K562 (cell line): ENCODE data around the gene INTS1. TPM values are rescaled to one million over a fixed set of nuclear protein-coding genes. Genes with fewer than 3 reads are reported as not detected.

ENCODE experiments used
- ARID1B ChIP-seq: fragments of 450-650 bp; IDR thresholded peaks from 2 replicates; pipeline ENCODE4 v1.6.1; 2016; ENCODE audit warnings: antibody characterized with exemption, mild to moderate bottlenecking, inconsistent platforms
- BCLAF1 ChIP-seq, 2 experiments: fragments of 450-650 bp in 1 of 2; IDR thresholded peaks; 2 replicates each; pipeline ENCODE4 v1.6.1; 2011 to 2017; ENCODE audit warnings: low read depth in 2 of 2, antibody characterized with exemption in 1 of 2, borderline replicate concordance in 1 of 2, low read length in 1 of 2, mild to moderate bottlenecking in 1 of 2, mixed read lengths in 1 of 2; ENCODE audit not compliant: control insufficient read depth in 1 of 2
- CBFA2T3 ChIP-seq: fragments of 450-650 bp; IDR thresholded peaks from 2 replicates; pipeline ENCODE4 v1.6.1; 2017
- TCF3 ChIP-seq: sonication (generic); formaldehyde crosslinking; IDR thresholded peaks from 2 replicates; pipeline ENCODE4 v1.4.0; 2020; ENCODE audit warnings: mild to moderate bottlenecking, missing genetic modification reagents
- TRIM24 ChIP-seq, 2 experiments: fragments of 450-650 bp; IDR thresholded peaks; 2 replicates each; pipeline ENCODE4 v1.6.1; 2016
- polyA plus RNA-seq, 8 experiments: library from polyadenylated mRNA; depleted of rRNA in 4 of 8; stranded (reverse) in 5 of 8; unstranded in 3 of 8; fragments of >200 nt; fragmentation: Nextera tagmentation in 2 of 8; fragmentation: Illumina TruSeq in 1 of 8; extraction: Ambion mirVana in 2 of 8; extraction: Trizol in 1 of 8; gene quantifications; 2 replicates each; pipeline versions ENCODE4 v1.2.1 to v1.2.3, GENCODE V29; 2011 to 2014; ENCODE audit warnings: inconsistent platforms in 1 of 8, missing spikeins in 1 of 8
- total RNA-seq, 7 experiments: library from RNA; depleted of rRNA in 6 of 7; stranded (reverse); fragments of >200 nt in 6 of 7; fragmentation: Illumina TruSeq in 2 of 7; extraction: Trizol in 2 of 7; gene quantifications; 2 replicates each; pipeline versions ENCODE4 v1.2.1 to v1.2.3, GENCODE V29; 2011 to 2021; ENCODE audit warnings: low replicate concordance in 1 of 7
- TF ChIP-seq, protein P1 (sequence below): sonication (generic); formaldehyde crosslinking; IDR thresholded peaks from 2 replicates; pipeline ENCODE4 v1.8.0; 2022; ENCODE audit warnings: missing genetic modification reagents, mild to moderate bottlenecking, moderate library complexity, borderline replicate concordance

The INTS1 gene
- total and polyA plus RNA-seq, 9 of the 15 experiments (the other 6 are each of a cell fraction or from before 2014, with no cell fraction given): 0.34 to 119 (median 18.5) TPM

DNA sequence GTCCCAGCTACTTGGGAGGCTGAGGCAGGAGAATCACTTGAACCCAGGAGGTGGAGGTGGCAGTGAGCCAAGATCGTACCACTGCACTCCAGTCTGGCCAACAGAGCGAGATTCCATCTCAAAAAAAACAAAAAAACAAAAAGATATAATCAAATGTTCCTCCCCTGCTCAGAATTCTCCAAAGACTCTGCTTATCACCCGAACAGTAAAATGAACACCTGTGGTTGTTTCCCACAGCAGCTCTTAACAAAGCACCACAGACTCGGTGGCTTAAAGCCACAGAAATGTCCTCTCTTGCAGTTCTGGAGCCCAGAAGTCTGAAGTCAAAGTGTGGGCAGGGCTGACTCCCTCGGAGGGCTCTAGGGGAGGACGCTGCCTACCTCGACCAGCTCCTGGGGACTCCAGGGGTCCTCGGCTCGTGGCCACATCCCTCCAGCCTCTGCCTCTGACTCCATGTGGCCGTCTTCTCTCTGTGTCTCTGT, 4.1 kb upstream of the INTS1 start (continued):
- TF ChIP-seq BCLAF1 (IDR thresholded peaks at IDR 0.05; ENCODE audit: borderline replicate concordance in 1 of 2, control insufficient read depth in 1 of 2, low read depth in 2 of 2, low read length in 1 of 2) (no peak), CBFA2T3 (peak; percentile 74), ARID1B (peak; percentile 49; the same call in 1 of the 2 replicates), TCF3 (CRISPR knock-in tag) (peak; percentile 68), TRIM24 (IDR thresholded peaks at IDR 0.05) (0 out of 4 replicates have a peak, but pooled peaks of 1 of the 2 experiments have one; percentile 11)
- TF ChIP-seq, protein P1, sequence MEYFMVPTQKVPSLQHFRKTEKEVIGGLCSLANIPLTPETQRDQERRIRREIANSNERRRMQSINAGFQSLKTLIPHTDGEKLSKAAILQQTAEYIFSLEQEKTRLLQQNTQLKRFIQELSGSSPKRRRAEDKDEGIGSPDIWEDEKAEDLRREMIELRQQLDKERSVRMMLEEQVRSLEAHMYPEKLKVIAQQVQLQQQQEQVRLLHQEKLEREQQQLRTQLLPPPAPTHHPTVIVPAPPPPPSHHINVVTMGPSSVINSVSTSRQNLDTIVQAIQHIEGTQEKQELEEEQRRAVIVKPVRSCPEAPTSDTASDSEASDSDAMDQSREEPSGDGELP (CRISPR knock-in tag): peak; percentile 36; the same call in 1 of the 2 replicates
